ENCODE measurements around the gene NEK1. TPM values are rescaled to one million over a fixed set of nuclear protein-coding genes. Genes with fewer than 3 reads are reported as not detected.
A peak's percentile ranks its signal among the peaks of the same experiment; 100 is the strongest.

NEK1 gene
- total RNA-seq, 1 experiment from 2014 or later: 6.0 TPM

GRCh38 chr4:169645627-169646026, 33.2 kb upstream of the NEK1 start:
- H3K9me3 Mint-ChIP-seq (ENCODE audit: low read depth, unreplicated experiment): no peaks in the 10 kb centered on the region
- no peak for TF ChIP-seq CTCF (IDR thresholded peaks at IDR 0.05; ENCODE audit: unreplicated experiment)

GRCh38 chr4:169644802-169645201, 32.4 kb upstream of the NEK1 start:
- no peak overlapping the region for H3K27ac Mint-ChIP-seq (ENCODE audit: unreplicated experiment)
- H3K9me3 Mint-ChIP-seq (ENCODE audit: low read depth, unreplicated experiment): no peaks in the 10 kb centered on the region
- BruUV-seq (replicated peaks): no TSS peak
- intact Hi-C loops (cut with micrococcal nuclease; ENCODE audit: unreplicated experiment): no loop called here
- no peak for DNase-seq
- no peak overlapping the region for H3K4me3 Mint-ChIP-seq (ENCODE audit: low read depth, unreplicated experiment)
- no peak for TF ChIP-seq CTCF (IDR thresholded peaks at IDR 0.05; ENCODE audit: unreplicated experiment)
- peaks cover 12% of the 10 kb centered on the region for H3K4me1 Mint-ChIP-seq (ENCODE audit: low read depth, unreplicated experiment)
- H3K36me3 Mint-ChIP-seq (ENCODE audit: insufficient read depth, unreplicated experiment): peaks cover 8% of the 10 kb centered on the region
- CTCF ChIA-PET: no interaction called here
- no peaks in the 10 kb centered on the region for H3K27me3 Mint-ChIP-seq (ENCODE audit: unreplicated experiment)

More at GRCh38 chr4:169645627-169646026, 33.2 kb upstream of the NEK1 start:
- BruUV-seq (replicated peaks): no TSS peak
- Mint-ChIP-seq H3K4me1 (ENCODE audit: low read depth, unreplicated experiment) (peaks cover 12% of the 10 kb centered on the region), H3K27me3 (ENCODE audit: unreplicated experiment) (no peaks in the 10 kb centered on the region), H3K4me3 (ENCODE audit: low read depth, unreplicated experiment) (no peak overlapping the region), H3K27ac (ENCODE audit: unreplicated experiment) (no peak overlapping the region), H3K36me3 (ENCODE audit: insufficient read depth, unreplicated experiment) (peaks cover 10% of the 10 kb centered on the region)
- CTCF ChIA-PET: no interaction called here
- intact Hi-C loops (cut with micrococcal nuclease; ENCODE audit: unreplicated experiment): no loop called here
- no peak for DNase-seq

- Mint-ChIP-seq H3K9me3 (ENCODE audit: low read depth, unreplicated experiment) (no peaks in the 10 kb centered on the region), H3K27ac (ENCODE audit: unreplicated experiment) (no peak overlapping the region), H3K27me3 (ENCODE audit: unreplicated experiment) (no peaks in the 10 kb centered on the region), H3K36me3 (ENCODE audit: insufficient read depth, unreplicated experiment) (peaks cover 14% of the 10 kb centered on the region), H3K4me1 (ENCODE audit: low read depth, unreplicated experiment) (peaks cover 2% of the 10 kb centered on the region), H3K4me3 (ENCODE audit: low read depth, unreplicated experiment) (no peak overlapping the region)
- intact Hi-C loops (cut with micrococcal nuclease; ENCODE audit: unreplicated experiment): no loop called here
- TF ChIP-seq CTCF (IDR thresholded peaks at IDR 0.05; ENCODE audit: unreplicated experiment): no peak
- DNase-seq: no peak
- CTCF ChIA-PET: no interaction called here
- BruUV-seq (replicated peaks): no TSS peak
Observed at GRCh38 chr4:169640261-169640870, 28.0 kb upstream of the NEK1 start.

- DNase-seq: no peak
- H3K4me1 Mint-ChIP-seq (ENCODE audit: low read depth, unreplicated experiment): peaks cover 26% of the 10 kb centered on the region
- CTCF ChIA-PET: no interaction called here
- no peak for TF ChIP-seq CTCF (IDR thresholded peaks at IDR 0.05; ENCODE audit: unreplicated experiment)
- intact Hi-C loops (cut with micrococcal nuclease; ENCODE audit: unreplicated experiment): loop anchor here (2.0 kb wide), 1 partner anchor 24 kb away; no protein-coding TSS in a partner anchor
- H3K4me3 Mint-ChIP-seq (ENCODE audit: low read depth, unreplicated experiment): no peak overlapping the region
- peaks cover 21% of the 10 kb centered on the region for H3K36me3 Mint-ChIP-seq (ENCODE audit: insufficient read depth, unreplicated experiment)
- no TSS peak for BruUV-seq (replicated peaks)
- no peaks in the 10 kb centered on the region for H3K9me3 Mint-ChIP-seq (ENCODE audit: low read depth, unreplicated experiment)
- peak overlapping the region; percentile 46 for H3K27ac Mint-ChIP-seq (ENCODE audit: unreplicated experiment)
- no peaks in the 10 kb centered on the region for H3K27me3 Mint-ChIP-seq (ENCODE audit: unreplicated experiment)
Observed at GRCh38 chr4:169634975-169635374, 22.6 kb upstream of the NEK1 start.
